Smooth muscle cell (in vitro differentiated cells): ENCODE measurements around the gene F2RL3. TPM values are rescaled to one million over a fixed set of nuclear protein-coding genes. Genes with fewer than 3 reads are reported as not detected.

Experiments
- DNase-seq: peaks from one replicate; lab custom pipeline; 2025; ENCODE audit not compliant: unreplicated experiment; lab: John Stamatoyannopoulos, UW
- H2AFZ ChIP-seq: fragments of 200-600 bp; sonication (generic); 2 replicates; pipeline ENCODE4 v1.6.0; 2016; ENCODE audit warnings: antibody characterized with exemption, low read depth, mild to moderate bottlenecking
- H3F3A ChIP-seq: fragments of 200-600 bp; sonication (generic); 2 replicates; pipeline ENCODE4 v1.6.0; 2017; ENCODE audit warnings: antibody characterized with exemption, low read depth
- H3K27ac ChIP-seq: fragments of 200-600 bp; sonication (generic); 2 replicates; pipeline ENCODE4 v1.5.1; 2016; ENCODE audit warnings: low read depth, mild to moderate bottlenecking
- H3K27me3 ChIP-seq: fragments of 200-600 bp; sonication (generic); 2 replicates; pipeline ENCODE4 v1.6.1; 2016; ENCODE audit warnings: low read depth, mild to moderate bottlenecking
- H3K36me3 ChIP-seq: fragments of 200-600 bp; sonication (generic); 2 replicates; pipeline ENCODE4 v1.5.1; 2016; ENCODE audit warnings: low read depth
- H3K4me1 ChIP-seq: fragments of 200-600 bp; sonication (generic); 2 replicates; pipeline ENCODE4 v1.5.1; 2016; ENCODE audit warnings: low read depth
- H3K4me2 ChIP-seq: fragments of 200-600 bp; sonication (generic); 2 replicates; pipeline ENCODE4 v1.6.0; 2016; ENCODE audit warnings: mild to moderate bottlenecking
- H3K4me3 ChIP-seq: fragments of 200-600 bp; sonication (generic); 2 replicates; pipeline ENCODE4 v1.5.1; 2016; ENCODE audit warnings: mild to moderate bottlenecking
- H3K79me2 ChIP-seq: fragments of 200-600 bp; sonication (generic); 2 replicates; pipeline ENCODE4 v1.6.0; 2016; ENCODE audit warnings: low read depth, mild to moderate bottlenecking
- H3K9ac ChIP-seq: fragments of 200-600 bp; sonication (generic); 2 replicates; pipeline ENCODE4 v1.6.0; 2016; ENCODE audit warnings: low read depth
- H3K9me3 ChIP-seq: fragments of 200-600 bp; sonication (generic); replicated peaks from 2 replicates; pipeline ENCODE4 v1.5.1; 2016; ENCODE audit warnings: low read depth
- H4K20me1 ChIP-seq: fragments of 200-600 bp; sonication (generic); 2 replicates; pipeline ENCODE4 v1.6.0; 2016; ENCODE audit warnings: low read depth
- WGBS: methylation state at CpG from one replicate; pipeline ENCODE4 v1.1.7; 2016; ENCODE audit warnings: low lambda C conversion rate; 5-methylcytosine and 5-hydroxymethylcytosine counted together
- polyA plus RNA-seq: library from polyadenylated mRNA; unstranded; fragments of >200 nt; fragmentation: Nextera tagmentation; extraction: Ambion mirVana; gene quantifications from 2 replicates; pipeline ENCODE4 v1.2.1, GENCODE V29; 2016
- total RNA-seq: library from RNA; depleted of rRNA; stranded (reverse); fragments of >200 nt; gene quantifications from 2 replicates; pipeline ENCODE4 v1.2.3, GENCODE V29; 2014
- TF ChIP-seq, protein P1 (sequence below): fragments of 200-600 bp; sonication (generic); IDR thresholded peaks from 2 replicates; pipeline ENCODE4 v1.5.1; 2017; ENCODE audit warnings: borderline replicate concordance, mild to moderate bottlenecking, antibody characterized with exemption; ENCODE audit not compliant: insufficient read depth, poor library complexity, severe bottlenecking

The F2RL3 gene
- 0.04 and 2.1 TPM in 2 replicates for total RNA-seq
- 1.2 and 2.2 TPM in 2 replicates for polyA plus RNA-seq

DNA sequence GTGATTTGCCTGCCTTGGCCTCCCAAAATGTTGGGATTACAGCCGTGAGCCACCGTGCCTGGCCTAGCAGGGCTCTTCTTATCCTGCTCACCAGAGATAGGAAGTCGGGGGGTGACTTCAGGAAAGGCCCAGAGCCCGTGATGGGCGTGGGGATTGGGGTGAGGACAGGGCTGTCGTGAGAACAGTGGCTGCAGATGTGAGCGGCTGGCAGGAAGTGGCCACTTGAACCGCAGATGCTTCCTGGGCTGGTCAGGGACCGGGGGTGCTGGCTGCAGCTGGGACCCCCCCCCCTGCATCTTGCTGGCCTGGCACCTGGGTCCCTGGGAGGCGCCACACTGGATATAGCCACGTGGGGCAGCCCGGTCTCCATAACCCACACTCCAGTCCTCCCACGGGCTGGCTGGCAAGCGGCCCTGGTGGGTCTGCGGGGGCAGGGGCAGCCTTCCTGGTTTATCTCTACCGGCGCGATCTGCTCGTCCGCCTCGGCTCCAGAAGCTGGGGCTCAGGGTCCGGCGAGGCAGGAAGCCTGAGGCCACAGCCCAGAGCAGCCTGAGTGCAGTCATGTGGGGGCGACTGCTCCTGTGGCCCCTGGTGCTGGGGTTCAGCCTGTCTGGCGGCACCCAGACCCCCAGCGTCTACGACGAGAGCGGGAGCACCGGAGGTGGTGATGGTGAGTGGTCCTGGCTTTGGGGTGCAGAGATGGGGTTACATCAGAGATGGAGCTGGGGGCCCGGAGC, at the start of gene F2RL3:
Gene F2RL3, plus strand, starts transcription at position 371 of the 737 bp plus-strand sequence. Its CDS starts 191 bp downstream, at position 562.
- no peaks in the 10 kb centered on the region for H3K4me1 ChIP-seq
- 47% methylated on average over 31 of the region's 31 CpGs for WGBS
- H3K9me3 ChIP-seq = no peaks in the 10 kb centered on the region
- no peaks in the 10 kb centered on the region for H4K20me1 ChIP-seq
- no peaks in the 10 kb centered on the region for H3F3A ChIP-seq
- DNase-seq = peak; percentile 19
- TF ChIP-seq, protein P1, sequence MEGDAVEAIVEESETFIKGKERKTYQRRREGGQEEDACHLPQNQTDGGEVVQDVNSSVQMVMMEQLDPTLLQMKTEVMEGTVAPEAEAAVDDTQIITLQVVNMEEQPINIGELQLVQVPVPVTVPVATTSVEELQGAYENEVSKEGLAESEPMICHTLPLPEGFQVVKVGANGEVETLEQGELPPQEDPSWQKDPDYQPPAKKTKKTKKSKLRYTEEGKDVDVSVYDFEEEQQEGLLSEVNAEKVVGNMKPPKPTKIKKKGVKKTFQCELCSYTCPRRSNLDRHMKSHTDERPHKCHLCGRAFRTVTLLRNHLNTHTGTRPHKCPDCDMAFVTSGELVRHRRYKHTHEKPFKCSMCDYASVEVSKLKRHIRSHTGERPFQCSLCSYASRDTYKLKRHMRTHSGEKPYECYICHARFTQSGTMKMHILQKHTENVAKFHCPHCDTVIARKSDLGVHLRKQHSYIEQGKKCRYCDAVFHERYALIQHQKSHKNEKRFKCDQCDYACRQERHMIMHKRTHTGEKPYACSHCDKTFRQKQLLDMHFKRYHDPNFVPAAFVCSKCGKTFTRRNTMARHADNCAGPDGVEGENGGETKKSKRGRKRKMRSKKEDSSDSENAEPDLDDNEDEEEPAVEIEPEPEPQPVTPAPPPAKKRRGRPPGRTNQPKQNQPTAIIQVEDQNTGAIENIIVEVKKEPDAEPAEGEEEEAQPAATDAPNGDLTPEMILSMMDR = no peak
- no peaks in the 10 kb centered on the region for H3K27me3 ChIP-seq
- H3K9ac ChIP-seq = no peak within 1 kb of the TSS
- no peaks in the 10 kb centered on the region for H3K36me3 ChIP-seq
- H3K79me2 ChIP-seq = no peaks in the 10 kb centered on the region
- H3K27ac ChIP-seq = peak within 1 kb of the TSS; percentile 67
- no peak within 1 kb of the TSS for H3K4me3 ChIP-seq
- peak within 1 kb of the TSS; percentile 68 for H3K4me2 ChIP-seq
- no peak within 1 kb of the TSS for H2AFZ ChIP-seq

DNA sequence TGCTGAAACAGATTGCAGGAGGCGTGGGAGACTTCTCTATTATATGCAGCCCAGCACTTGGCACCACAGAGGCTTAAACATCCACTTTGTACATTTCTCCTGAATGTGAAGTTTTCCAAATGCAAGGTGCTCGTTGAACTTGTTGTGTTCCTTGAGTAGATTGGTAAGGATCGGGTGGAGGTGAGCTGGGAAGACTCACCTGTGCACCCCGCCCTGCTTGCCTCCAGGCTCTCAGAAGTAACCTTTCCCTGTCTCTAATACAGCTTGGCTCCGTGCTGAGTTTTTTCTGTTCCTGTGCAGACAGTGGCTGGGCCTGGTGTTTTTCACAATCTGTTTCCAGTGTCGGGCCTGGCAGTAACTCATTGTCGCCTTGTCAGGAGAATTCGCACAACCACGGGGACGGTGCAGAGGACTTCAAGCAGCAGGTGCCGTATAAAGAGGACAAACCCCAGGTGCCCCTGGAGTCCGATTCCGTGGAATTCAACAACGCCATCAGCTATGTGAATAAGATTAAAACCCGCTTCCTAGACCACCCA, 47.3 kb upstream of the F2RL3 start:
- no peak overlapping the region for H3K9ac ChIP-seq
- no peaks in the 10 kb centered on the region for H3K27me3 ChIP-seq
- peaks cover 6% of the 10 kb centered on the region for H3K36me3 ChIP-seq
- H3K4me2 ChIP-seq = no peak overlapping the region
- H3K27ac ChIP-seq = no peak overlapping the region
- peaks cover 52% of the 10 kb centered on the region for H4K20me1 ChIP-seq
- H3K4me1 ChIP-seq = no peaks in the 10 kb centered on the region
- H2AFZ ChIP-seq = no peak overlapping the region
- H3K79me2 ChIP-seq = peaks cover 9% of the 10 kb centered on the region
- 89% methylated on average over 15 of the region's 15 CpGs for WGBS
- DNase-seq = no peak
- TF ChIP-seq, protein P1 = no peak
- H3F3A ChIP-seq = no peaks in the 10 kb centered on the region
- H3K9me3 ChIP-seq = no peaks in the 10 kb centered on the region
- no peak overlapping the region for H3K4me3 ChIP-seq

DNA sequence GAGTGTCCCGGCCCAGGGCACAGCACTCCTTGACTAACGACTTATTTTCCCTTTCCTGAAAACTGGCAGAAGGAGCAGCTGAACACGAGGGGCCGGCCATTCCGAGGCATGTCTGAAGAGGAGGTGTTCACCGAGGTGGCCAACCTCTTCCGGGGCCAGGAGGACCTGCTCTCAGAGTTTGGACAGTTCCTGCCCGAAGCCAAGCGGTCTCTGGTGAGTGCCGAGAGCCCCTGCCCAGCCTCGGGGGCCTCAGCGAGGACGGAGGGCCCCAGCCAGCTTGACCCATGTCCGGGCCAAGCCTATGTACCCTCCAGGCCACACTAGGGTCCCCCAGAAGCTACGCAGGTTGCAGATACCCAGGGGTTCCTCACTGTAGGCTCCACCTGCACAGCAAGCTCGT, 41.9 kb upstream of the F2RL3 start:
- Histone ChIP-seq H4K20me1 (peaks cover 22% of the 10 kb centered on the region), H2AFZ (no peak overlapping the region), H3K4me1 (no peaks in the 10 kb centered on the region), H3K79me2 (peaks cover under 1% of the 10 kb centered on the region), H3F3A (no peaks in the 10 kb centered on the region), H3K27me3 (no peaks in the 10 kb centered on the region), H3K36me3 (peaks cover 15% of the 10 kb centered on the region), H3K27ac (no peak overlapping the region), H3K9ac (no peak overlapping the region), H3K9me3 (no peaks in the 10 kb centered on the region), H3K4me3 (no peak overlapping the region), H3K4me2 (no peak overlapping the region)
- no peak for DNase-seq
- WGBS = 96% methylated on average over 16 of the region's 16 CpGs
- TF ChIP-seq, protein P1 = no peak
